Stromal cell of bone marrow (primary cell): Measurements from ENCODE around the gene CAPZB.
"Not testable (repeated sequence)": the region's sequence is repeated elsewhere in the genome, so short reads cannot be mapped to it uniquely, and the experiment has no call there.

ENCODE experiments used
- DNase-seq: peaks from one replicate; pipeline ENCODE4 v3.0.0-alpha.2; 2012; ENCODE audit warnings: low read depth

The CAPZB gene

DNA sequence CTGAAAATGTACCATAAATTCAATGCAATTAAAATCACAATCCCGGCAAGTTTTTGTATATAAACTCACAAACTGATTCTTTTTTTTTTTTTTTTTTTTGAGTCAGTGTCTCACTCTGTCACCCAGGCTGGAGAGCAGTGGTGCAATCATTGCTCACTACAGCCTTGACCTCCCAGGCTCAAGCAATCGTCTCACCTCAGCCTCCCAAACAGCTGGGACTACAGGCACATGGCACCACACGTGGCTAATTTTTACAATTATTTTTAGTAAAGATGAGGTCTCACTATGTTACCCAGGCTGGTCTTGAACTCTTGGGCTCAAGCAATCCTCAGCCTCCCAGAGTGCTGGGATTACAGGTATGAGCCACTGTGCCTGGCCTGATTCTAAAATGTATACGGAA, 12.1 kb upstream of the CAPZB start:
- DNase-seq = not testable (repeated sequence)

DNA sequence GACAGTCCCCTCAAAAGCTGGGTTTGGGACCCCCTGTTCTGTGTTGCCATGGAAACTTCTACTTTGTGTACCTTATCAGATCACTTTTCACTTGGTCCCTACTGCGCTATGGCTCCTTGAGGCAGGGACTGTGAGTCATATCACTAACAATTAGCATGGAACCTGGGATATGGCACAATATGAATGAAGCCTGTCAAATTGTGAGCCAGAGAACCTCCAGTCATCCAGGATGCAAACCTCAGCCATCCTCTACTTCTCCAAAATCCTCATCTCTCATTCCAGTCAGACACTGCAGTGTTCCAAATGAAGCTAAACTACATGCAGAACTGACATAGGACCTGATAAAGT, 11.2 kb upstream of the CAPZB start:
- DNase-seq = no peak

DNA sequence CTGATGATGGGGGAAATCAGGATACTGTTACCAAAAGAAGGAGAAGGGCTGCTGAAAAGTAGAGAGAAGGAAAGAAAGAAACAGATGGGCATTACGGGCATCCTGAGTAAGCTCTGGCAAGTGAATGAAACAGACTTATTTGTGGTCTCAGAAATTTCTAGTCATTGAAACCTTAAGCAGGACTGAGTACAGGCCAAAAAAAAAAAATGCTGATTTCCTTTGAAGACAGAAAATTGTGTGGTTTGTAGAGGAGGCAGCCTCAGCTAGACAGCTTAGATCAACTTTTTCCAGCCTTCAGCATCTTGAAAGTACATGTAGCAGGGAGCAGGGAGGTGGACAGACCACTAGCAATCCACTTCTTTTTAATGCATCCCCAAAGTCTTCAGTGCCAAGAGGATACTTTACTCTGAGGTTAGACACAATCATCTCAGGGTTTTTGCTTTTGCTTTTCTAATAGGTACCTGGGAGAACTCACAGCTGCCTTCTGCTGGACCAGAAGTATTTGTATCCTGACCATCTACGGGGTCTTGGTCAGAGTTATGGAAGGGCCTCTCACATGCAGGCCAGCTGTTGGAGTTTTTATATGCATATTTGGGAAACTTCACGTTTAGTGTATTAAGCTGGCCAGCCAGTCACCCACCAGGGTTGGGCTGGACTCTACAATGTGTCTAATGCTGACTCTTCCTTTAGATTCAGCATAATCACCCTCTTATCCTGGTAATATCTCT, 10.6 kb upstream of the CAPZB start:
- no peak for DNase-seq

DNA sequence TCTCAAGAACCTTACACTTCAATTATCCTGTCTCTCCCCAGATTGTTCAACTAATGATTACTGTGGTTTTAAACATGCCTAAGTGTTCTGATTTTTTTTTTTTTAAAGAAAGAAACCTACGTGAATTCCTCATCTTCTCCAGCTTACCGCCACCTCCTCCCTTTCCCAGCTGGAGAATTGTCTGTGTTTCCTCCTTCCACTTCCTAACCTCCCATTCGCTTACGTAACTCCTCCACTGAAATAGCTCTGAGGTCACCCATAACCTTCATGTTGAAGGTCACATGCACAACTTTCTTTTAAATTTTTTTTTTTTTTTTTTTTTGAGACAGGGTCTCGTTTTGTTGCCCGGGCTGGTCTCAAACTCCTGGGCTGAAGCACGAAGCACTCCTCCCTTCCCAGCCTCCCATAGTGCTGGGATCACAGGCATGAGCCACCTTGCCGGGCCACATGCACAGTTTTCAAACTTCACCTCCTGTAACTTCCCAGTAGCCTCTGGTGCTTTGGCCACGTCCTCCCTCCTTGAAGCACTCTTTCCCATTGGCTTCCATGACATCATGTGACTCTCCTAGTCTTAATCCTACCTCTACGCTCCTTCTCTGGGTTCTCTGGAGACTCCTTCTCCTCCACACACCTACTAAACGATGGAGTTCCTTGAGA, 9.8 kb upstream of the CAPZB start:
- DNase-seq = no peak

DNA sequence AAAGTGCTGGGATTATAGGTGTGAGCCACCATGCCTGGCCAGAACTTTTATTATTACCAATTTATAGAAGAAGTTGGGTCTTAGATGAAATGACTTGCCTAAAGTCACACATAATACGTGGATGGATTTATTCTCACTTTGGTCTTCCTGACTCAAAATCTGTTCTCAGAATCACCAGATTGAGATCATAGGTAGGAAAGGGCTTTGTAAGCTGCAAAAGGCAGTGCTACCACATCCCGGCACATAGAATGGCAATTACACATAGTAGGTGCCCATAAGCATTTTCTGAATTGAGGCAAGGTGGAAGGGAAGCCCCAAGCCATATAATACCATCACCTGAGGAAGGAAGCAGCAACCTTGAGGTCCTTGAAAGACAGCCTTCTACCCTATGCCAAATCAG, 8.2 kb upstream of the CAPZB start:
- DNase-seq = no peak

DNA sequence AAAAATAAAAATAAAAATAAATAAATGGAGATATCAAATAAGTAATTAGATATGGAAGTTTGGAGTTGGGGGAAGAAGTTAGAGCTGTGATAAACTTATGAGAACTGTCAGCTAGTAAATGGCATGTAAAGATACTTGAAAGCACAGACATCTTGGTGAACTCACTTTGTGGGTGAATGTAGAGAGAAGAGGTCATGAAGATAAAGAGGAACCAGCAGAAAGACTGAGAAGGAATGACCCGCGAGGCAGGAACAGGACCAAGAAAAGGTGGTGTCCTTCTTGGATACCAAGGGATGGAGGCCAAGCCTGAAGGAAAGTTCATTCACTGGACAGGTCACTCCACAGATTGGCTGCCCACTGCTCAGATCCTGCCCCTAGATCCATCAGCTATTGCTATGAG, 4.7 kb upstream of the CAPZB start:
- no peak for DNase-seq

DNA sequence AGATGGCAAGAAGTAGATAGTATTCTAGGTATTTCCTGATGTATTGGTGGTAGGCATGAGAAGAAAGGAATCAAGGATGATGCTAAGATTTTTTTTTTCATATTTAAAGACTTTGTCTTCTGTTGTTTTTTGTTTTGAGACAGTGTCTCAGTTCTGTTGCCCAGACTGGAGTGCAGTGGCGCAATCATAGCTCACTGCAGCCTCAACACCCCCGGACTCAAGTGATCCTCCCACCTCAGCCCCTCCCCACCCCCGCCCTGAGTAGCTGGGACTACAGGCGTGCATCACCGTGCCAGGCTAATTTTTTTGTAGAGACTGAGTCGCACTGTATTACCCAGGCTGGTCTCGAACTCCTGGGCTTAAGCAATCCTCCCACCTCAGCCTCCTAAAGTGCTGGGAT, 2.8 kb upstream of the CAPZB start:
- DNase-seq = no peak

DNA sequence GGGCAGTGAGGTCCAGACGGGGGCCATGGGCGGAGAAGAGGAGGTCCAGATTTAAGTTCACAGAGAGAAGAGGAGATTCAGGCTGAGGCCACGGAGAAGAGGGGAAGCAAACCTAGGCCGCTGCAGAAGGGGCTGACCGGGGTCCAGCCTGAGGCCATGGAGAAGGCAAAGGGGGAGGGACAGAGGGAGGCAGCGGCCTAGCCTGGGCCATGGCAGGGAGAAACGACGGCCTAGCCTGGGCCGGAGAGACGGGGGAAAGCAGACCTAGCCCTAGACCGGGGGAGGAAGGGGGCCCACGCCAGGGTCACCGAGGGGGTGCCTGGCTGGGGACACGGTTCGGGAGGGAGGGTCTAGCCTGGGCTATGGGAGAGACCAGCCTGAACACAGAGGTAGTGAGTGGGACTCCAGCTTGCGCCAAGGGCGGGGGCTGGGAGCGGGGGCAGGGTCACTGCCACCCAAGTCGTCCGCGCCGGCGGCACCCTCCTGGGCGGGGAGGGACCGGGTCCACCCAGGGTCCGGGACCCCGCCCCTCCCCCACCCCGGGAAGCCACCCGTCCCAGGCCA, 459 bp downstream of the CAPZB start:
- DNase-seq = no peak

DNA sequence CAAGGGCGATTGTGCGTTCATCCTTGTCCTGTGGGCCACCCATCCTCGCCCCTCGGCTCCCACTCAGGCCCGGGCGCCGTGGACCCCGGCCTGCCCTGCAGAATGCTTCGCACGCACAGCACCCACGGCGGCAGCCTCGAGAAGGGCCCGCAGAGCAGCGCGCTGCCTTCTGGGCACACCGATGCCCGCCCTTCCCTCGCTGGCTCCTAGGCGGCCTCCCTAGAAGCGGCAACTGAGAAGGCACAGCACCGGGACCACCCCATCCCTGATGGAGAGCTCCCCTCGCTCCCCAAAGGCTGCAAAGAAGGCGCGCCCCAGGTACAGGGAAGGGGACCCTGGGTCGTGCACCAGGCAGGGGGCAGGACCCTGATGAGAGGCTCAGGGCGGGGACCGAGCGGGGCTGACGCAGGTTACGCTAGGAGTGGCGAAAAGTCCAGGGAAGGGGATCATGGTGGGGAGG, 971 bp downstream of the CAPZB start:
- DNase-seq = no peak

DNA sequence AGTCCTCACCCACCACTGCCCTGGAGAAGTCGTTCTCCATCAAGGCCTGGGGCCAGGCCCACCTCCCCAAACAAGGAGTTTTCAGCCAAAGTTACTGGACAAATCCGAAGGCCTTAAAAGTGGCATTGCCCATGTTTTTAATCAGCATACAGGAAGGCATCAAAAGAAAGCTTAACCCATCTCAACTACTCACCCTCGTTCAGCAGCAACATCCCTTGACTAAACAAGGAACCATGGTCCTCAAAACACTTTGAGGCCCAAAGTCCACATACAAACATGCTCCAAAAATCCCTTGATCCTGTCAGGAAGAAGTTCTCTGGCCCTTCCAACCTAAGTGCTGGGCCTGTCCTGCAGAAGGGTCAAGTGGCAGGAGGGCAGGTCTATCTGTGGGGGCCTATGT, 1.6 kb downstream of the CAPZB start:
- DNase-seq = no peak

DNA sequence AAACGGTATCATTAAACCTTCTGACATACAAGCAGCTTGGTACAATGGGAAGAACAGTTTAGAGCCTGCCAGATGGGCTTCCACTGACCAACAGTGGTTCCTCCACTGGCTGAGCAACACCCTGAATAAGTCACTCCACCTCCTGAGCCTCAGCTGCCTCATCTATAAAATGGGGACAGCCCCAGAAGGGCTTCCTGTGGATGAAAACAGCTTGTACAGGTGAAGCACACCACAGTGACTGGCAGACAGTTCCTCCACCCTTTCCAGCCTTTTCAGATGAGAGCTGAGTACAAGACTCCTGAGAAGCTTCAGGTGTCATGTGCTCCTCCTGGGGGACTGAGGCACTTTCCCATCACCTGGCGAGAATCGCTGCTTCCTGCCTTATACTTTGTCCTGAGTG, 2.1 kb downstream of the CAPZB start:
- DNase-seq = no peak

DNA sequence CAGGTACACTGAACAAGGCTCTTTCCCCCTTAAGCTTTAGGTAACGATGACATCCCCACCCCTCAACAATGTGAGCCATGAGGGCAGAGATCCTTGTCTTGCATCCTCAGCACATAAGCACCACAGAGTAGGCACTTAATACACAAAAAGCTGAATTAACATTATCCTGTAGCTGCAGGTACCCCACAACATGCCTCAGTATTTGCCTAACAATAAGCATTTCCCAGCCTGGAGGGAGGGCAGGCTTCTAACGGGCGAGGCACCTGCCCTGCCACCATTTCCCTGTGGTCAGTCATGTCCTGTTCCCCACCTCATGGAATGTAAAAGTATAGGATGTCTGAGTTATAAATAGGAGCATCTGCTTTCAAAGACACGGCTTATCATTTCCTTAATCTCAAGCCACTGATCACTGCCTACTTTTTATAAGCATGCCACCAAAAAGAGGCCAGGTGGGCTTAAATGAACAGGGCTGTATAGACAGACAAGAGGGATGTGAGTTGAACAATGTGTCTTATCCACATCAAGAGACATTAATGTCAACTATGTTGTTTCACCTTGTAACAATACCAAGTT, 3.4 kb downstream of the CAPZB start:
- DNase-seq = no peak

DNA sequence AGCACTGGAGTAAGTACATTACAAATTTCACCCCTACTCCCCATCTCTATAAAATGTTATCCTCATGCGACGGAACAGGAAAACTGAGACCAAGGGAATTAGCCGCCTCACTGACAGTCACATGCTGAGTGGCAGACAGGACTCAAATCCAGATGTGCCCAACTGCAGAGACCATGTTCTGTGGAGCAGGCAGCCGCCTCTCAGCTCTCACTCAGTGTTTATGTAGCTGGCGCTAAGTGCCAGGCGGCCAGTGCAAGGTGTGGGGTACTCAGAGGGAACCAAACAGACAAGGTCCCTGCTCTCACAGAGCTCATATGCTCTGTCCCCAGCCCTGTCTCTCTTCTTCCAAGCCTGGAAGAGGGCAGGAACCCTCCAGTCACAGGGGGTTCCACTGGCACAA, 5.1 kb downstream of the CAPZB start:
- DNase-seq = no peak

DNA sequence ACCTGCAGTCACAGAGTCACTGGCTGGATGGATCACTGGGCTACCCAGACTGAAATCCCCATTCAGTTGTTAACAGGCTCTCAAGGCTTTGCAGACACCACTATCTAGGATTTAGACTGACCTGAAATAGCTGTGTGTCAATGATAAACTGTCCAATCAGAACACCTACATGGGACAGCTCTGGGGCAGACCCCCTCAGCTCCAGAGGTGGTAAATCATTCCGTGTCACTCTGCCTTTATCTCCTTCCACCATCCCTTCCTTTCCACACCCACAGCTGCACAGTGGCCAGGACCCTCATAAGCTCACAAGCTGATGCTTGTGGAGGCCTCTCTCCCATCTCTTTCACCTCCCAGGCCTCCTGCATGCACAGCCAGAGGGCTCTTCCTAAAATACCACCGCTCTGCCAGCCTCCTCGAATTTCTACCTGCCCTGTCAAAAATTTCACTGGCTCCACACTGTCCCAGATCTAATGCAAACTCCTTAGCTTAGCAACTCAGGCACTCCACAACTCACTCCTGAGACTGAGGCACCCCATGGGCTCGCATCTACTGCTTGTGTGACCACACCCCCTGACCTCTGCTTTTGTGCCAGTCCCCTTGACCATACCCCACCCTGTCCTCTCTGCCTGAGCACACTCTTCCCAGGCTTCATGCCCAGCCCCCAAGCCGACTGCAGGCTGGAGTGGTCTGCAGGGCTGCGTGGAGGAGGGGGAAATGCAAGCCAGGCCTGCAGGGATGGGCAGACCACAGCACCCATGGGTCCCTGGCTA, 5.8 kb downstream of the CAPZB start:
- DNase-seq = no peak

DNA sequence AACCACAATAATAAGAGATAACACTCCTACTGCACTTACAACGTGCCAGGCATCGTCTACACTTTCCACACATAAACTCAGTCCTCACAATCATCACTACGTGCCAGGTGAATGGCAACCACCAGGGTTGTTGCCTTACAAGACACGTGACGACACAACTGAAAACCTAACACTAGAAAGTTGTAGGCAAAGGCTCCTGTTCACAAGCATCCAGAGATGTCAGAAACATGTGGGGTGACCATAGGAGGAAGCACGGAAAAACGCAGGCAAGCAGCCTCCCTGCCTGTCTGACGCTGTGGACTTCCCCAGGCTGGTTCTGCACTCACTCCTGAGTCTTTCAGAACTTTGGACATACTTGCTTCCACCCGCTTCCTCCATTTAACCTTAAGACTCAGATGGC, 7.0 kb downstream of the CAPZB start:
- no peak for DNase-seq

DNA sequence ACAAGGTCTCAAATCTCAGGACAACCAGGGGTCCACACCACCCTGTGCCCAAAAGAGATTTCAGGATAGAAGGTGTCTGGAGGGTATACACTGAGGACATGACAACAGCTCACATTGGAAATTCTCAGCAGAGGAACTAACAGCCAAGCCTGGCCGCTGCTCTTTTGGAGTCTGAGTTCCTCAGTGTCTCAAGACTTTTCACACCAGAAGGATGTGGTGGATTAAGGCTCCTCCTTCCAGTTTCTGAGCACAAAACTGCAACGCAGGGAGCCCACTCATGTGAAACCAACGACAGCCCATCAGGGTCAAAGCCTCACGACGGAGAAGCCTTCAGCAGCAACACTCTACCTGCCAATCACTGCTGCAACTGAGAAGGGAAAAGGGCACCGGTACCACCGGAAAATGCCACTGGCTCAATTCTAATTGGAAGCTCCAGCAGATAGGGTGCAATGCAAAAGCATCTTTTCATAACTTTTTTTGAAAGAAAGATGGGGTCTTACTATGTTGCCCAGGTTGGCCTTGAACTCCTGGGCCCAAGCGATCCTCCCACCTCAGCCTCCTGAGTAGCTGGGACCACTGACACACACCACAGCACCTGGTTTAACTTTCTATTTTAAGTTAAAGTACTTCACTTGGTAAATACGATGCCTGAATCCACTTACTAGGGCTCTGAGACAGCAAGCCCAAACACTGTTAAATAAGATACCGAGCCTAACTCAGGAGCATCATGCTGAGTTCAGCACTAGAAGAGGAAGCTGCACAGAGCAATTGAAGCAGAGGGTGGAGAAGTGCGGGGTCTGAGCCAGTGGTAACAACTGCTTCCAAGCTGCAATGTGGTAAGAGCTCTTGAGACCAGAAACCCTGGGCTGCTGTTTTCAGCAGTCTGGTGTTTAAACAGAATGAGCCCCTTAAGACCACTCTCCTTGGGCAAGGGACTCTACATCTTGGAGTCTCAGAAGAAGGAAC, 7.8 kb downstream of the CAPZB start:
- DNase-seq = no peak

DNA sequence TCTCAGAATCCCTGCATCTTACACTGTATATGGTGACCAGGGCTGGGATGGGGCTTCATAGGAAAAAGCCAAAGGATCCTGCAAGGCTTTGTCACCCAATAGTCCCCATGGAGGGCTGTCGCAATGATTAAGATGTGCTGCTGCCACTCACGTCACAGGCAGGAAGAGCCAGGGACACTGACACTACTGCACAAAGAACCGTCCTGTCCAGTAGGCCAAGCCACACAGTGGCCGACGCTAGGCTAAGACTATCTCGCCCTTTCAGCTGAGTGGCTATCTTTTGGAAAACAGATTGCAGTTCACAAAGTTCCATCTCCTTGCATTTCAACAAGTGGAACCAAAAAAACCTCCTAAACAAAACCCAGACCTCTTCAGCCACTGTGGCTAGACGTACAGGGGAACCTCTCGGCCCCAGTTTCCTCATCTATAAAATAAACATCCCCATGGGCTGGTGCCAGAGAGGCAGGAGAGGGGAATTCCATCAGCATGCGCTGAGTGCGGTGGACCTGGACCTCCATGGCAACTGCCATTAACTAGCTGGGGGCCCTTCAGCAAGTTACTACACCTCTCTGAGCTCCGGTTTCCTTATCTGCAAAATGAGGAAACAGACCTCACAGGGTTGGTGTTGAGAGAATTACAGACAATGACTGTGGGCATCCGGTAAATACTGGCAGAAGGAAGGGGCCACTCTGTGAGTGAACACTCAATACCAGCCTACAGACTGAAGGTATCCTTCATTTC, 8.7 kb downstream of the CAPZB start:
- DNase-seq = no peak

DNA sequence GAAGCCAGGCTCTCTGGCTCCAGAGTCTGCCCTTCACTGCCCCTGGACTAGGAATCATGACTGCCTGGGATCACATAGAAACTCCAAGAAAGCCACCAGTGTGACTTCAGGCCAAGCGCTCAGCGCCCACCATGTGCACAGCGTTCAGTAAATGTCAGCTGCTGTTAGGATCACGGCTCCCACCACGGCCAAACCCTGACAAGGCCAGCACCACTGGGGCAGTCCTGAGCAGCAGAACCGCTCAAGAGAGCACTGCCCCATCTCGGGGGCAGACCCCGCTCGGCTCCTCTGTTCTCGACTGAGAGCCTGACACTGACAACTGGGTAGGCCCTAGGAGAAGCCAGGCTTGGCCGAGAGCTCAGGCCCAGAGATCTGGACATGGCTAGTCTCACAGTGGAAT, 10.0 kb downstream of the CAPZB start:
- DNase-seq = no peak

DNA sequence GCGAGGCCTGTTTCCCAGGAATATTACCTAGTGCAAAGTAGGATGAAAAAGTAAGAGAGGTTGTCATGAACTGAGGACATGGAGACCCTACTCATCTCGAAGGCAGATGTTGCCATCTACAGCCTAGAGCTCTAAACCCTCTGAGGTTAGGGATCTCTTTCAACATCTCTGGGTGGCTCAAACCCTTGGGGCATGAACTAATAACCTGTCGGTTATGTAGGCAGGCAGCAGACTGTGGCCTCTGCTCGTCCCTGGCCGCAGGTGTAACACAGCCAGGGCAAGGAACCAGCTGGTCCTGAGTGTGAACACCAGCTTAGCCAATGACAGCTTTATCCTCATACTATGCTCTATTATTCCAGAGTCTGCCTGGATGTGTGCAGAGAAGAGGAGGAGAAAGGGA, 13.2 kb downstream of the CAPZB start:
- no peak for DNase-seq

DNA sequence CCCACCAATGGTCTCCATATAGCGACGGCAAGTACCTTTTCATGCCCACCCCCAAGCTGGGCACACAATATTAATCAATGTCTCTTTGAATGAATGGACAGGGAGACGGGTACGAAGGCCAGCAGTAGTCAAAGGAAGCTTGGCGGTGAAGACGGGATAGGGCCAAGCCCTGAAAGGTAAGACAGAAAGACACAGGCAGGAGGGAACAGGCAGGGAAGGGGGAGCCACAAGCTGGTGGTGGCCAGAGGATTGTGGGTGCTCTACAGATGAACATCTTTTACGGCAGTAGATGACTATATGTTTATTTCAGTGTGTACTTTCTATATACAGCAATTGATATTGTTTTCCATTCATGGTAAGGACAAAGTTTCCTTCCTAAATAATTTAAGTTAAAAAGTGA, 16.3 kb downstream of the CAPZB start:
- DNase-seq = no peak
